Neural progenitor cell (in vitro differentiated cells): ENCODE results near the gene ARMH3. TPM values are rescaled to one million over a fixed set of nuclear protein-coding genes. Genes with fewer than 3 reads are reported as not detected.

Experiments
- DNase-seq: peaks from one replicate; pipeline ENCODE4 v3.0.0-alpha.2; 2016; ENCODE audit warnings: low spot score
- H2AFZ ChIP-seq: fragments of 200-600 bp; sonication (generic); replicated peaks from 2 replicates; pipeline ENCODE4 v1.6.1; 2016; ENCODE audit warnings: antibody characterized with exemption
- H3F3A ChIP-seq: fragments of 200-600 bp; sonication (generic); 2 replicates; pipeline ENCODE4 v1.6.1; 2016; ENCODE audit warnings: antibody characterized with exemption, low read depth
- H3K27ac ChIP-seq: fragments of 200-600 bp; sonication (generic); 2 replicates; pipeline ENCODE4 v1.5.1; 2016; ENCODE audit warnings: mild to moderate bottlenecking
- H3K27me3 ChIP-seq: fragments of 200-600 bp; sonication (generic); 2 replicates; pipeline ENCODE4 v1.6.1; 2016; ENCODE audit warnings: mild to moderate bottlenecking, moderate library complexity
- H3K36me3 ChIP-seq: fragments of 200-600 bp; sonication (generic); 2 replicates; pipeline ENCODE4 v1.5.1; 2016
- H3K4me1 ChIP-seq: fragments of 200-600 bp; sonication (generic); 2 replicates; pipeline ENCODE4 v1.6.1; 2016; ENCODE audit warnings: mixed run types
- H3K4me2 ChIP-seq: fragments of 200-600 bp; sonication (generic); 2 replicates; pipeline ENCODE4 v1.6.1; 2016
- H3K4me3 ChIP-seq: fragments of 200-600 bp; sonication (generic); 2 replicates; pipeline ENCODE4 v1.5.1; 2016
- H3K79me2 ChIP-seq: fragments of 200-600 bp; sonication (generic); 2 replicates; pipeline ENCODE4 v1.6.1; 2016; ENCODE audit warnings: low read depth
- H3K9ac ChIP-seq: fragments of 200-600 bp; sonication (generic); 2 replicates; pipeline ENCODE4 v1.6.1; 2016
- H3K9me3 ChIP-seq: fragments of 200-600 bp; sonication (generic); 2 replicates; pipeline ENCODE4 v1.5.1; 2016; ENCODE audit warnings: low read depth
- H4K20me1 ChIP-seq: fragments of 200-600 bp; sonication (generic); 2 replicates; pipeline ENCODE4 v1.6.1; 2016; ENCODE audit warnings: low read depth
- H3K27ac Mint-ChIP-seq: 3 replicates; pipeline ENCODE4 v1.8.0; 2021; ENCODE audit warnings: mixed read lengths
- H3K27me3 Mint-ChIP-seq: 2 replicates; pipeline ENCODE4 v1.8.0; 2022; ENCODE audit warnings: low read depth, mild to moderate bottlenecking, inconsistent platforms, moderate library complexity, mixed read lengths; ENCODE audit not compliant: insufficient read depth
- H3K36me3 Mint-ChIP-seq: 3 replicates; pipeline ENCODE4 v1.8.0; 2021; ENCODE audit warnings: mixed read lengths
- H3K4me1 Mint-ChIP-seq: 3 replicates; pipeline ENCODE4 v1.8.0; 2021; ENCODE audit warnings: mixed read lengths
- H3K4me3 Mint-ChIP-seq: 3 replicates; pipeline ENCODE4 v1.8.0; 2021; ENCODE audit warnings: mild to moderate bottlenecking, moderate library complexity, mixed read lengths
- H3K9me3 Mint-ChIP-seq: 3 replicates; pipeline ENCODE4 v1.8.0; 2020; ENCODE audit warnings: mixed read lengths
- EZH2 ChIP-seq: fragments of 200-600 bp; sonication (generic); IDR thresholded peaks from 2 replicates; pipeline ENCODE4 v1.6.1; 2017; ENCODE audit warnings: antibody characterized with exemption, mild to moderate bottlenecking, moderate library complexity
- EZH2phosphoT487 ChIP-seq: fragments of 200-600 bp; sonication (generic); IDR thresholded peaks from 2 replicates; pipeline ENCODE4 v1.6.1; 2017; ENCODE audit warnings: antibody characterized with exemption
- total RNA-seq: library from RNA; depleted of rRNA; stranded (reverse); fragments of >200 nt; gene quantifications from 2 replicates; pipeline ENCODE4 v1.2.3, GENCODE V29; 2015; ENCODE audit warnings: low replicate concordance
- TF ChIP-seq, protein P1 (sequence below): fragments of 200-600 bp; sonication (generic); IDR thresholded peaks from 2 replicates; pipeline ENCODE4 v1.5.1; 2017; ENCODE audit warnings: antibody characterized with exemption, mild to moderate bottlenecking

ARMH3 gene
- total RNA-seq, 1 donor from 2014 or later: 14.5 TPM

- H3K9ac ChIP-seq: no peak overlapping the region
- no peaks in the 10 kb centered on the region for H3K79me2 ChIP-seq
- Mint-ChIP-seq H3K4me1 (peaks cover 40% of the 10 kb centered on the region), H3K27ac (no peak overlapping the region), H3K27me3 (peaks cover 9% of the 10 kb centered on the region), H3K36me3 (no peaks in the 10 kb centered on the region), H3K4me3 (no peak overlapping the region), H3K9me3 (no peaks in the 10 kb centered on the region)
- no peak overlapping the region for H3K27ac ChIP-seq
- peak; percentile 19 for DNase-seq
- peaks cover 22% of the 10 kb centered on the region for H4K20me1 ChIP-seq
- no peaks in the 10 kb centered on the region for H3K36me3 ChIP-seq
- no peaks in the 10 kb centered on the region for H3K9me3 ChIP-seq
- no peak overlapping the region for H3K4me3 ChIP-seq
- no peak for TF ChIP-seq EZH2phosphoT487
- TF ChIP-seq, protein P1, sequence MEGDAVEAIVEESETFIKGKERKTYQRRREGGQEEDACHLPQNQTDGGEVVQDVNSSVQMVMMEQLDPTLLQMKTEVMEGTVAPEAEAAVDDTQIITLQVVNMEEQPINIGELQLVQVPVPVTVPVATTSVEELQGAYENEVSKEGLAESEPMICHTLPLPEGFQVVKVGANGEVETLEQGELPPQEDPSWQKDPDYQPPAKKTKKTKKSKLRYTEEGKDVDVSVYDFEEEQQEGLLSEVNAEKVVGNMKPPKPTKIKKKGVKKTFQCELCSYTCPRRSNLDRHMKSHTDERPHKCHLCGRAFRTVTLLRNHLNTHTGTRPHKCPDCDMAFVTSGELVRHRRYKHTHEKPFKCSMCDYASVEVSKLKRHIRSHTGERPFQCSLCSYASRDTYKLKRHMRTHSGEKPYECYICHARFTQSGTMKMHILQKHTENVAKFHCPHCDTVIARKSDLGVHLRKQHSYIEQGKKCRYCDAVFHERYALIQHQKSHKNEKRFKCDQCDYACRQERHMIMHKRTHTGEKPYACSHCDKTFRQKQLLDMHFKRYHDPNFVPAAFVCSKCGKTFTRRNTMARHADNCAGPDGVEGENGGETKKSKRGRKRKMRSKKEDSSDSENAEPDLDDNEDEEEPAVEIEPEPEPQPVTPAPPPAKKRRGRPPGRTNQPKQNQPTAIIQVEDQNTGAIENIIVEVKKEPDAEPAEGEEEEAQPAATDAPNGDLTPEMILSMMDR: no peak
- TF ChIP-seq EZH2: no peak
- no peaks in the 10 kb centered on the region for H3K27me3 ChIP-seq
- H2AFZ ChIP-seq: no peak overlapping the region
- H3K4me1 ChIP-seq: peaks cover 31% of the 10 kb centered on the region
- peaks cover 33% of the 10 kb centered on the region for H3F3A ChIP-seq
- peak overlapping the region; percentile 51 for H3K4me2 ChIP-seq
Measured at GRCh38 chr10:101835362-101835761, 220.6 kb downstream of the ARMH3 start.

DNA sequence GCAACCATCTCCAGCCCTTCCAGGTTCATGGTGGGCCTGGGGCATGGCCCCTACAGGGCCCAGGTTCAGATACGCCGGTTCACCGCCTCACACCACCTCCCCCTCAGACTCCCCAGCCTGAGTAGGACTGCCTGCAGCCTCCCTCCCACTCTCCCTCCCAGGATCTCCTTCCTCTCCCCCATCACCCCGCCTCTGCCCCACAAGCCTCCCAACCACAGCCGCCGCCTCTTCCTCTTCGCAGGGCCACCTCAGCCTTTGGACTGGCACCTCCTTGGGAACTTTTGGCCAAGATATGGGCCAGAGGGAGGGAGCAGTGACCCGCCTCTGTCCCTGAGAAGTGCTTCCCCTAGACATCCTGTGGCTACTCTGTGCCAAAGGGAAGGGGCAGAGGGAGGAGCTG is 221.6 kb downstream of the ARMH3 start:
- H3K27ac Mint-ChIP-seq: no peak overlapping the region
- Histone ChIP-seq H3K27ac (no peak overlapping the region), H3K4me3 (no peak overlapping the region), H2AFZ (no peak overlapping the region), H3K4me1 (peaks cover 26% of the 10 kb centered on the region), H3K79me2 (no peaks in the 10 kb centered on the region), H3F3A (peaks cover 34% of the 10 kb centered on the region), H3K27me3 (no peaks in the 10 kb centered on the region), H4K20me1 (peaks cover 21% of the 10 kb centered on the region), H3K9ac (no peak overlapping the region), H3K36me3 (no peaks in the 10 kb centered on the region), H3K4me2 (no peak overlapping the region), H3K9me3 (no peaks in the 10 kb centered on the region)
- peaks cover 10% of the 10 kb centered on the region for H3K27me3 Mint-ChIP-seq
- no peaks in the 10 kb centered on the region for H3K9me3 Mint-ChIP-seq
- H3K4me1 Mint-ChIP-seq: peaks cover 40% of the 10 kb centered on the region
- no peak overlapping the region for H3K4me3 Mint-ChIP-seq
- no peaks in the 10 kb centered on the region for H3K36me3 Mint-ChIP-seq
- TF ChIP-seq EZH2phosphoT487: no peak
- no peak for DNase-seq

DNA sequence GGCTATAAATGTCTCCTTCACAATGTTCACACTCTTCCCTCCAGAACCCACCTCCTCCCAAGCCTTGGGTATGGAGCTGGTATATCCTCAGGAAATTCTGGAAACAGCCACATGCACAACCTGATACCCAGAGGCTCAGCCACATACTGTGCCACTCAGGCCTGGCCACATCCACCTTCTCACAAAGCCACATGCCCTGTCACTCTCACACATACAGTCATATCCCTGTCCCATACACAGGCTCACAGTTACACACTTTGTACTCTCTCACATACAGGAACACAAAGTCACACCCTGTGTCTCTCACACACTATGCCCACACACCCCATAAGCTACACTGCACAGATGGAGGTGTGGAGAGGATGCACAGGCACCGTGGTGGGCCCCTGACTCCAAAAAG is 222.5 kb downstream of the ARMH3 start:
- no peak overlapping the region for H3K27ac ChIP-seq
- H3K9me3 Mint-ChIP-seq: no peaks in the 10 kb centered on the region
- no peak overlapping the region for H3K4me3 ChIP-seq
- no peaks in the 10 kb centered on the region for H3K27me3 ChIP-seq
- no peaks in the 10 kb centered on the region for H3K9me3 ChIP-seq
- peaks cover 27% of the 10 kb centered on the region for H3K4me1 ChIP-seq
- TF ChIP-seq EZH2phosphoT487: no peak
- TF ChIP-seq, protein P1: no peak
- no peak for TF ChIP-seq EZH2
- H3K4me1 Mint-ChIP-seq: peaks cover 33% of the 10 kb centered on the region
- peaks cover 34% of the 10 kb centered on the region for H3F3A ChIP-seq
- DNase-seq: no peak
- no peak overlapping the region for H3K9ac ChIP-seq
- H3K4me2 ChIP-seq: no peak overlapping the region
- no peak overlapping the region for H3K4me3 Mint-ChIP-seq
- H3K36me3 Mint-ChIP-seq: no peaks in the 10 kb centered on the region
- no peaks in the 10 kb centered on the region for H3K79me2 ChIP-seq
- H3K27ac Mint-ChIP-seq: no peak overlapping the region
- no peaks in the 10 kb centered on the region for H3K36me3 ChIP-seq
- peaks cover 9% of the 10 kb centered on the region for H3K27me3 Mint-ChIP-seq
- peaks cover 24% of the 10 kb centered on the region for H4K20me1 ChIP-seq
- H2AFZ ChIP-seq: no peak overlapping the region

DNA sequence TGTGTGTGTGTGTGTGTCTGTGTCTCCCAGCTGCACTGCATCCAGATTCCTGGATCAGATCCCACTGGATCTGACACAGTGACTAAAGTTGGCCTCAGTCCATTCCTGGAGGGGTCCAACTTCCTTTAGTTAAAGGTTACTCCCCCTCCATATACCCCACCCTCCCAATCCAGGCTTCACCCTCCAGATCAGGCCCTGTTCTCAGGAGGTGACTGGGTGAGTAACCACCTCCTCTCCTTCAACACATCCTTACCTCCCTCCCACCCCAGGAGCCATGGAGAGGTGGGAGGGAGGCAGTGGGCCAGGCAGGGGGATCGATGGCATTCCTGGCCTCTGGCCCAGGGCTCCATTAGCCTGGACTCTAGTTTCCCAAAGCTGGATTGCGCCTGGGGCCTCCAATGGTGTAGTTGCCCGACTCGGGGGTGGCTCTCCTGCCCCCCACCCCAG is 223.6 kb downstream of the ARMH3 start:
- no peaks in the 10 kb centered on the region for H3K9me3 ChIP-seq
- no peaks in the 10 kb centered on the region for H3K36me3 Mint-ChIP-seq
- H3K79me2 ChIP-seq: no peaks in the 10 kb centered on the region
- H3K4me3 ChIP-seq: no peak overlapping the region
- no peak overlapping the region for H3K27ac Mint-ChIP-seq
- H4K20me1 ChIP-seq: peaks cover 27% of the 10 kb centered on the region
- H3K4me2 ChIP-seq: no peak overlapping the region
- no peaks in the 10 kb centered on the region for H3K36me3 ChIP-seq
- peaks cover 34% of the 10 kb centered on the region for H3F3A ChIP-seq
- TF ChIP-seq, protein P1: no peak
- TF ChIP-seq EZH2 (no peak), EZH2phosphoT487 (no peak)
- H3K4me1 ChIP-seq: peaks cover 27% of the 10 kb centered on the region
- no peak overlapping the region for H3K4me3 Mint-ChIP-seq
- DNase-seq: no peak
- H3K9me3 Mint-ChIP-seq: no peaks in the 10 kb centered on the region
- H3K4me1 Mint-ChIP-seq: peaks cover 33% of the 10 kb centered on the region
- H3K27ac ChIP-seq: no peak overlapping the region
- no peaks in the 10 kb centered on the region for H3K27me3 ChIP-seq
- H3K27me3 Mint-ChIP-seq: peaks cover 11% of the 10 kb centered on the region
- no peak overlapping the region for H3K9ac ChIP-seq
- H2AFZ ChIP-seq: no peak overlapping the region
